Liver (tissue), 9 donors: Measurements from ENCODE around the gene SLC25A33. TPM values are rescaled to one million over a fixed set of nuclear protein-coding genes. Genes with fewer than 3 reads are reported as not detected.

ENCODE experiments used
- DNase-seq: peaks from one replicate; pipeline ENCODE4 v3.0.0-alpha.2; 2017; ENCODE audit warnings: low spot score
- H3K27ac ChIP-seq, 2 donors: one replicate each; pipeline ENCODE4 v1.7.0; 2013; ENCODE audit warnings: inconsistent platforms in 2 of 2, low read length in 2 of 2, control low read depth in 1 of 2, low read depth in 1 of 2, mild to moderate bottlenecking in 1 of 2
- H3K27me3 ChIP-seq, 4 donors: one replicate each; pipeline versions ENCODE4 v1.6.1 to v1.7.0; 2013; ENCODE audit warnings: low read length in 3 of 4, inconsistent platforms in 1 of 4, mild to moderate bottlenecking in 1 of 4, moderate library complexity in 1 of 4; ENCODE audit not compliant: control insufficient read depth in 4 of 4, insufficient read depth in 4 of 4
- H3K36me3 ChIP-seq, 4 donors: one replicate each; pipeline versions ENCODE4 v1.6.1 to v1.7.0; 2013; ENCODE audit warnings: low read length in 3 of 4, mild to moderate bottlenecking in 3 of 4, low read depth in 1 of 4, moderate library complexity in 1 of 4; ENCODE audit not compliant: control insufficient read depth in 4 of 4, insufficient read depth in 3 of 4
- H3K4me1 ChIP-seq, 4 donors: one replicate each; pipeline versions ENCODE4 v1.6.1 to v1.7.0; 2013; ENCODE audit warnings: low read length in 3 of 4, mild to moderate bottlenecking in 3 of 4, moderate library complexity in 1 of 4; ENCODE audit not compliant: control insufficient read depth in 4 of 4, insufficient read depth in 4 of 4
- H3K4me3 ChIP-seq, 3 donors: one replicate each; pipeline versions ENCODE4 v1.6.1 to v1.7.0; 2013; ENCODE audit warnings: low read length in 3 of 3, control low read depth in 1 of 3, low read depth in 1 of 3, mild to moderate bottlenecking in 1 of 3
- H3K9ac ChIP-seq, 2 donors: one replicate each; pipeline ENCODE4 v1.7.0; 2013; ENCODE audit warnings: low read length in 2 of 2, mild to moderate bottlenecking in 2 of 2, moderate library complexity in 2 of 2, control low read depth in 1 of 2, low read depth in 1 of 2
- H3K9me3 ChIP-seq, 4 donors: one replicate each; pipeline versions ENCODE4 v1.6.1 to v1.7.0; 2013; ENCODE audit warnings: low read length in 3 of 4; ENCODE audit not compliant: control insufficient read depth in 4 of 4
- ATF3 ChIP-seq: IDR thresholded peaks from 2 replicates; pipeline ENCODE4 v1.6.1; 2016; ENCODE audit warnings: antibody characterized with exemption
- FOXA1 ChIP-seq: IDR thresholded peaks from 2 replicates; pipeline ENCODE4 v1.6.1; 2016; ENCODE audit warnings: antibody characterized with exemption
- FOXA2 ChIP-seq: IDR thresholded peaks from 2 replicates; pipeline ENCODE4 v1.6.1; 2016; ENCODE audit warnings: antibody characterized with exemption
- HNF4G ChIP-seq: IDR thresholded peaks from 2 replicates; pipeline ENCODE4 v1.6.1; 2016; ENCODE audit warnings: antibody characterized with exemption
- JUND ChIP-seq, 2 donors: IDR thresholded peaks; 2 replicates each; pipeline ENCODE4 v1.6.1; 2016; ENCODE audit warnings: antibody characterized with exemption in 2 of 2
- NR2F2 ChIP-seq: IDR thresholded peaks from 2 replicates; pipeline ENCODE4 v1.6.1; 2016; ENCODE audit warnings: antibody characterized with exemption
- RAD21 ChIP-seq, 2 donors: IDR thresholded peaks; 2 replicates each; pipeline ENCODE4 v1.6.1; 2016; ENCODE audit warnings: antibody characterized with exemption in 2 of 2, mild to moderate bottlenecking in 2 of 2
- REST ChIP-seq: IDR thresholded peaks from 2 replicates; pipeline ENCODE4 v1.6.1; 2016; ENCODE audit warnings: antibody characterized with exemption, mild to moderate bottlenecking
- SP1 ChIP-seq: IDR thresholded peaks from 2 replicates; pipeline ENCODE4 v1.6.1; 2018; ENCODE audit warnings: antibody characterized with exemption, mild to moderate bottlenecking
- TAF1 ChIP-seq: conservative IDR thresholded peaks from 2 replicates; pipeline ENCODE4 v1.6.1; 2016; ENCODE audit warnings: antibody characterized with exemption, mild to moderate bottlenecking
- WGBS: extraction: QIAGEN DNeasy Blood & Tissue Kit; methylation state at CpG from one replicate; pipeline ENCODE4 v1.1.7; 2013; 5-methylcytosine and 5-hydroxymethylcytosine counted together
- polyA plus RNA-seq, 2 donors: library from polyadenylated mRNA; stranded (reverse) in 1 of 2; unstranded in 1 of 2; fragments of 200-250 nt in 1 of 2; fragments of >200 nt in 1 of 2; fragmentation: Nextera tagmentation in 1 of 2; extraction: Ambion mirVana in 1 of 2; gene quantifications; one replicate each; pipeline versions ENCODE4 v1.2.1 to v1.2.3, GENCODE V29; 2013 to 2015
- total RNA-seq, 2 donors: library from RNA; depleted of rRNA; stranded (reverse); fragments of >200 nt; gene quantifications; one replicate each; pipeline ENCODE4 v1.2.3, GENCODE V29; 2014
- TF ChIP-seq, protein P1 (sequence below): IDR thresholded peaks from 2 replicates; pipeline ENCODE4 v1.6.1; 2016; ENCODE audit warnings: antibody characterized with exemption
- TF ChIP-seq, protein P2 (sequence below): IDR thresholded peaks from 2 replicates; pipeline ENCODE4 v1.6.1; 2016; ENCODE audit warnings: antibody characterized with exemption
- TF ChIP-seq, protein P3 (sequence below): fragments of 150-350 bp; IDR thresholded peaks from 2 replicates; pipeline ENCODE4 v1.5.1; 2017; ENCODE audit warnings: improper control_type of control experiment, low read depth, low read length; ENCODE audit not compliant: missing input control
- donor health status: healthy.
- donor health status: healthy.
- donor health status: healthy.
- donor health status: healthy.
- donor health status: healthy.

The SLC25A33 gene
- total and polyA plus RNA-seq, 4 donors, result 6.9 to 19.1 (median 10.7) TPM

DNA sequence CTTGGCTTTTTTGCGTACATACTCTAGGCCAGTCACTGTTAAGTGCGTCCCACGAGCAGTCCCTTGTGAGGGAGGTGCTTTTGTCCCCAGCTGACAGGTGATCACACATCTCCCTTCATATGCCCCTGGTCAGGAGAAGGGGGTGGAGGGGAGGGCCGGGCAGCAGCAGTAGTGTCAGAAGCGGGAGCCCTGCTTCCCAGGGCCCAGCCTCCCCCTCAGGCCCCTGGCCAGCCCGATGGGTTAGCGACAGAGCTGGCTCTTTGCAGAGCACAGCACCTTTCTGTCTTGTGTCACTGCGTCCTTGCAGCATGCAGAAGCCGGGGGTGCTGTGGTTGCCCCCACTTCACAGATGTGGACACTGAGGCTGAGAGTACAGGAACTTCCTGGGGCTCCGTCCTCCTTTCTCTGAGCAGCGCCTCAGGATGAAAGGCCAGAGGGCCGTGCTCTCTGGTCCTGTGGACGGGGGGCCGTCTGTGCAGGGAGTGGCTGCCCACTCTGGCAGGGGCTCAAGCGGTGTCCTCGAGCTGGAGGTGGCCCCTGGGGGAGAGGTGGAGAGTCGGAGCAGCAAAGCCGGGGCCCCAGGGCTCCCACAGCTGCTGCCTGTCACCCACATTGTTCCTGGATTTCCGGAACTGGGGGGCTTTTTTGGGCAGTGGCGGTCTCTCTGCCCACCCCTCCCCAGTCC lies 55.3 kb downstream of the SLC25A33 start:
- Histone ChIP-seq H3K9ac (no peak overlapping the region), H3K36me3 (peaks cover 0 to 2% (median 0%) of the 10 kb centered on the region in 4 donors), H3K9me3 (no peaks in the 10 kb centered on the region), H3K4me1 (peaks cover 7 to 19% (median 9%) of the 10 kb centered on the region in 4 donors), H3K27me3 (no peaks in the 10 kb centered on the region), H3K27ac (no peak overlapping the region), H3K4me3 (no peak overlapping the region)
- 97% methylated on average over 20 of the region's 20 CpGs for WGBS
- TF ChIP-seq HNF4G, result no peak
- TF ChIP-seq REST, result no peak
- DNase-seq, result no peak

DNA sequence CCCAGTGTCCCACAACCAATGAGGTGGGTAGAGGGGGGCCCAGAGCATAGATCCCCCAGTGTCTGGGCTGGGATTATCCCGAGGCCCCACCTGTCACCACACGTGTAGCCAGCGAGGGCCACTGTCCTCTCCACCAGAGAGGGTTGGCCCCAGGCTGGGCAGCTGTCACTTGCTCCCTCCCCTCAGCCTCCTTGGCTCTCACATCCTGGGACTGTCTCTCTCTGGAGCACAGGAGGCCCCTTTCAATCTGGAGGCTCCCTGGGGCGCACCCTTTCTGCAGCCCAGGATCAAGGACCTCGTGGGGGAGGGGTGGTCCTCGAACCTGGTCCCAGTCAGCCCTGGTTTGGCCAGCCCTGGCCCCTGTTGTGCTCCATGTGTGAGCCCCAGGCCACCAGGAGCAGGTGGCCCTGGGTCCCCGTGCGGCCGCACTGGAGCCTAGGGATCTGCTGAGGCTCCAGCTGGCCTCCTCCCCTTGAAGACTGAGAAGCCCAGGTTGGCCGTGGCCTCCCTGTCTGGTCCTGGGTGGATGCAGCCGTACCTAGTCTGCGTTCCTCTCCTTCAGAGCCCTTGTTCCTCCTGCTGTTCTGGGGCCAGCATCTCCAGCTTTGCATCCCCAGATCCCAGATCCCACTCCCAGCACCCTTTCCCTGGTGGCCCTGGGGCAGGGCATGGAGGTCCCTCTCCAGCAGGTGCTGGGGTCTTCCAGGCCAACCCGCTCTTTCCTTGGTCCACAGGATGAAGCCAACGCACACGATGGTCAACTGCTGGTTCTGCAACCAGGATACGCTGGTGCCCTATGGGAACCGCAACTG lies 56.1 kb downstream of the SLC25A33 start:
- TF ChIP-seq ATF3, result no peak
- Histone ChIP-seq H3K4me1 (peaks cover 2 to 19% (median 6%) of the 10 kb centered on the region in 4 donors), H3K9me3 (no peaks in the 10 kb centered on the region), H3K27me3 (no peaks in the 10 kb centered on the region), H3K9ac (no peak overlapping the region), H3K27ac (no peak overlapping the region), H3K36me3 (peaks cover 0 to 2% (median 0%) of the 10 kb centered on the region in 4 donors), H3K4me3 (no peak overlapping the region)
- no peak for DNase-seq
- 92% methylated on average over 17 of the region's 17 CpGs for WGBS

DNA sequence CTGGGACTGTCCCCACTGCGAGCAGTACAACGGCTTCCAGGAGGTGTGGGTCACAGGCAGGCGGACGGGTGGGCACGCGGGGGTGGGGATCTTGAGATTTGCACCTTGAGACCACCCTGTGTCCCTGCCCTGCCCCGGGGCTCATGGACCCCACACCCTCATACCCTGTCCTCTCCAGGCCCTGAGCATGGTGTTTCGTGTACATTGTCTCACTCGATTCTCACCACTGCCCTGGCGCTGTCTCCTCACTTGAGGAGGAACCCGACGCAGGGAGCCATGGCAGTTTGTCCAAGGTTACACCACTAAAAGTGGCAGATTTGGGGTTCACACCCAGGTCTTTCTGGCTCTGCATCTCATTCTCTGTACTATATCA lies 56.7 kb downstream of the SLC25A33 start:
- Histone ChIP-seq H3K27me3 (no peaks in the 10 kb centered on the region), H3K36me3 (peaks cover 0 to 3% (median 2%) of the 10 kb centered on the region in 4 donors), H3K9me3 (no peaks in the 10 kb centered on the region), H3K4me1 (peaks cover 2 to 19% (median 6%) of the 10 kb centered on the region in 4 donors), H3K9ac (no peak overlapping the region), H3K4me3 (no peak overlapping the region), H3K27ac (no peak overlapping the region)
- DNase-seq, result no peak
- 92% methylated on average over 12 of the region's 12 CpGs for WGBS
- TF ChIP-seq SP1 (no peak), NR2F2 (no peak), FOXA2 (no peak), FOXA1 (no peak), JUND (IDR thresholded peaks at IDR 0.05) (no peak), TAF1 (no peak), HNF4G (no peak), REST (no peak), RAD21 (IDR thresholded peaks at IDR 0.05) (no peak)
- TF ChIP-seq, protein P1, sequence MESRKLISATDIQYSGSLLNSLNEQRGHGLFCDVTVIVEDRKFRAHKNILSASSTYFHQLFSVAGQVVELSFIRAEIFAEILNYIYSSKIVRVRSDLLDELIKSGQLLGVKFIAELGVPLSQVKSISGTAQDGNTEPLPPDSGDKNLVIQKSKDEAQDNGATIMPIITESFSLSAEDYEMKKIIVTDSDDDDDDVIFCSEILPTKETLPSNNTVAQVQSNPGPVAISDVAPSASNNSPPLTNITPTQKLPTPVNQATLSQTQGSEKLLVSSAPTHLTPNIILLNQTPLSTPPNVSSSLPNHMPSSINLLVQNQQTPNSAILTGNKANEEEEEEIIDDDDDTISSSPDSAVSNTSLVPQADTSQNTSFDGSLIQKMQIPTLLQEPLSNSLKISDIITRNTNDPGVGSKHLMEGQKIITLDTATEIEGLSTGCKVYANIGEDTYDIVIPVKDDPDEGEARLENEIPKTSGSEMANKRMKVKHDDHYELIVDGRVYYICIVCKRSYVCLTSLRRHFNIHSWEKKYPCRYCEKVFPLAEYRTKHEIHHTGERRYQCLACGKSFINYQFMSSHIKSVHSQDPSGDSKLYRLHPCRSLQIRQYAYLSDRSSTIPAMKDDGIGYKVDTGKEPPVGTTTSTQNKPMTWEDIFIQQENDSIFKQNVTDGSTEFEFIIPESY, result no peak
- TF ChIP-seq, protein P2, sequence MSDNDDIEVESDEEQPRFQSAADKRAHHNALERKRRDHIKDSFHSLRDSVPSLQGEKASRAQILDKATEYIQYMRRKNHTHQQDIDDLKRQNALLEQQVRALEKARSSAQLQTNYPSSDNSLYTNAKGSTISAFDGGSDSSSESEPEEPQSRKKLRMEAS, result no peak
- TF ChIP-seq, protein P3, sequence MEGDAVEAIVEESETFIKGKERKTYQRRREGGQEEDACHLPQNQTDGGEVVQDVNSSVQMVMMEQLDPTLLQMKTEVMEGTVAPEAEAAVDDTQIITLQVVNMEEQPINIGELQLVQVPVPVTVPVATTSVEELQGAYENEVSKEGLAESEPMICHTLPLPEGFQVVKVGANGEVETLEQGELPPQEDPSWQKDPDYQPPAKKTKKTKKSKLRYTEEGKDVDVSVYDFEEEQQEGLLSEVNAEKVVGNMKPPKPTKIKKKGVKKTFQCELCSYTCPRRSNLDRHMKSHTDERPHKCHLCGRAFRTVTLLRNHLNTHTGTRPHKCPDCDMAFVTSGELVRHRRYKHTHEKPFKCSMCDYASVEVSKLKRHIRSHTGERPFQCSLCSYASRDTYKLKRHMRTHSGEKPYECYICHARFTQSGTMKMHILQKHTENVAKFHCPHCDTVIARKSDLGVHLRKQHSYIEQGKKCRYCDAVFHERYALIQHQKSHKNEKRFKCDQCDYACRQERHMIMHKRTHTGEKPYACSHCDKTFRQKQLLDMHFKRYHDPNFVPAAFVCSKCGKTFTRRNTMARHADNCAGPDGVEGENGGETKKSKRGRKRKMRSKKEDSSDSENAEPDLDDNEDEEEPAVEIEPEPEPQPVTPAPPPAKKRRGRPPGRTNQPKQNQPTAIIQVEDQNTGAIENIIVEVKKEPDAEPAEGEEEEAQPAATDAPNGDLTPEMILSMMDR, result no peak
